Measurements from ENCODE around the gene AHCYL2.

AHCYL2 gene

GRCh38 chr7:129281163-129281562 is 56.3 kb downstream of the AHCYL2 start:
- H3K4me3 ChIP-seq (ENCODE audit: low read depth, low read length), result no peak overlapping the region
- TF ChIP-seq POLR2A (IDR thresholded peaks at IDR 0.05; ENCODE audit: extremely low read depth, insufficient read length) (no peak), CTCF (IDR thresholded peaks at IDR 0.05; ENCODE audit: low read depth, low read length) (no peak), MAX (IDR thresholded peaks at IDR 0.05; ENCODE audit: low read depth, low read length) (no peak), MYC (IDR thresholded peaks at IDR 0.05; ENCODE audit: low read depth, low read length) (no peak)
- no peak for DNase-seq (ENCODE audit: low read depth)

- H3K4me3 ChIP-seq (ENCODE audit: low read depth, low read length), result no peak overlapping the region
- DNase-seq (ENCODE audit: low read depth), result no peak
- no peak for TF ChIP-seq MYC (IDR thresholded peaks at IDR 0.05; ENCODE audit: low read depth, low read length)
- no peak for TF ChIP-seq MAX (IDR thresholded peaks at IDR 0.05; ENCODE audit: low read depth, low read length)
- TF ChIP-seq POLR2A (IDR thresholded peaks at IDR 0.05; ENCODE audit: extremely low read depth, insufficient read length), result no peak
- TF ChIP-seq CTCF (IDR thresholded peaks at IDR 0.05; ENCODE audit: low read depth, low read length), result no peak
These were observed 58.0 kb downstream of the AHCYL2 start for GRCh38 chr7:129282865-129283264.

GRCh38 chr7:129283936-129284335 is 59.1 kb downstream of the AHCYL2 start:
- no peak for TF ChIP-seq MYC (IDR thresholded peaks at IDR 0.05; ENCODE audit: low read depth, low read length)
- no peak for TF ChIP-seq POLR2A (IDR thresholded peaks at IDR 0.05; ENCODE audit: extremely low read depth, insufficient read length)
- TF ChIP-seq CTCF (IDR thresholded peaks at IDR 0.05; ENCODE audit: low read depth, low read length), result no peak
- TF ChIP-seq MAX (IDR thresholded peaks at IDR 0.05; ENCODE audit: low read depth, low read length), result no peak

GRCh38 chr7:129285111-129285510 is 60.3 kb downstream of the AHCYL2 start:
- no peak for TF ChIP-seq MAX (IDR thresholded peaks at IDR 0.05; ENCODE audit: low read depth, low read length)
- TF ChIP-seq CTCF (IDR thresholded peaks at IDR 0.05; ENCODE audit: low read depth, low read length), result no peak
- TF ChIP-seq MYC (IDR thresholded peaks at IDR 0.05; ENCODE audit: low read depth, low read length), result no peak
- TF ChIP-seq POLR2A (IDR thresholded peaks at IDR 0.05; ENCODE audit: extremely low read depth, insufficient read length), result no peak
- DNase-seq (ENCODE audit: low read depth), result no peak
- H3K4me3 ChIP-seq (ENCODE audit: low read depth, low read length), result no peak overlapping the region

More at GRCh38 chr7:129283936-129284335, 59.1 kb downstream of the AHCYL2 start:
- H3K4me3 ChIP-seq (ENCODE audit: low read depth, low read length), result no peak overlapping the region
- no peak for DNase-seq (ENCODE audit: low read depth)

- TF ChIP-seq MAX (IDR thresholded peaks at IDR 0.05; ENCODE audit: low read depth, low read length) (no peak), MYC (IDR thresholded peaks at IDR 0.05; ENCODE audit: low read depth, low read length) (no peak), POLR2A (IDR thresholded peaks at IDR 0.05; ENCODE audit: extremely low read depth, insufficient read length) (no peak), CTCF (IDR thresholded peaks at IDR 0.05; ENCODE audit: low read depth, low read length) (no peak)
These were observed 68.0 kb downstream of the AHCYL2 start for GRCh38 chr7:129292861-129293260.

GRCh38 chr7:129295015-129295423 is 70.2 kb downstream of the AHCYL2 start:
- DNase-seq (ENCODE audit: low read depth), result peak; percentile 62
- H3K4me3 ChIP-seq (ENCODE audit: low read depth, low read length), result no peak overlapping the region
- TF ChIP-seq MAX (IDR thresholded peaks at IDR 0.05; ENCODE audit: low read depth, low read length) (no peak), MYC (IDR thresholded peaks at IDR 0.05; ENCODE audit: low read depth, low read length) (no peak), CTCF (IDR thresholded peaks at IDR 0.05; ENCODE audit: low read depth, low read length) (no peak), POLR2A (IDR thresholded peaks at IDR 0.05; ENCODE audit: extremely low read depth, insufficient read length) (no peak)

More at GRCh38 chr7:129292861-129293260, 68.0 kb downstream of the AHCYL2 start:
- H3K4me3 ChIP-seq (ENCODE audit: low read depth, low read length), result no peak overlapping the region
- DNase-seq (ENCODE audit: low read depth), result no peak

All from NB4 (cell line).